HCEC 1CT (cell line): ENCODE measurements around the gene PRSS12.
"Not testable (repeated sequence)": the region's sequence is repeated elsewhere in the genome, so short reads cannot be mapped to it uniquely, and the experiment has no call there.

Experiments used
- DNase-seq: peaks from one replicate; pipeline ENCODE4 v3.0.0-alpha.2; 2017

The PRSS12 gene

GRCh38 chr4:118352843-118353533 lies at the start of gene PRSS12:
PRSS12 (minus strand) TSS chr4:118353003; CDS start chr4:118352720, 283 bp downstream.
- peak; percentile 72 for DNase-seq

DNA sequence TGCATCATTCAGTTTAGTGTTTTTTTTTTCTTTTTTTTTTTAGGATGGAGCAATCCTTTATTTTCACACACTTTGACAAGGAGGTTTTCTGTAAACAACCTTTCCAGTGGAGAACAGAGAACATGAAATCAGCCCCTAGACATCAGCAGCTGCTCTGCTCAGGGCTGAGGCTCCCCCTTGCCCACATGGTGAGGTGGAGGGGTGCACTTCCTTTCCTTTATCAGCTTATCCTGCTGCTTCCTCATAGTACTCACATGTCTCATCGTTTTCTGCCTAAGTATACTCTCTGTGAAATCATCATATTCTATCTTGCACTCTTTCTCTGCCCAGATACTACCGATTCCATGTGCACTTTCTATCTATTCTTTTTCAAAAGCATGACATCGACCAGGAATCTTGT lies 47.6 kb upstream of the PRSS12 start:
- DNase-seq: peak; percentile 22

- peak; percentile 57 for DNase-seq
Observed at GRCh38 chr4:118399883-118400282, 47.1 kb upstream of the PRSS12 start.

DNA sequence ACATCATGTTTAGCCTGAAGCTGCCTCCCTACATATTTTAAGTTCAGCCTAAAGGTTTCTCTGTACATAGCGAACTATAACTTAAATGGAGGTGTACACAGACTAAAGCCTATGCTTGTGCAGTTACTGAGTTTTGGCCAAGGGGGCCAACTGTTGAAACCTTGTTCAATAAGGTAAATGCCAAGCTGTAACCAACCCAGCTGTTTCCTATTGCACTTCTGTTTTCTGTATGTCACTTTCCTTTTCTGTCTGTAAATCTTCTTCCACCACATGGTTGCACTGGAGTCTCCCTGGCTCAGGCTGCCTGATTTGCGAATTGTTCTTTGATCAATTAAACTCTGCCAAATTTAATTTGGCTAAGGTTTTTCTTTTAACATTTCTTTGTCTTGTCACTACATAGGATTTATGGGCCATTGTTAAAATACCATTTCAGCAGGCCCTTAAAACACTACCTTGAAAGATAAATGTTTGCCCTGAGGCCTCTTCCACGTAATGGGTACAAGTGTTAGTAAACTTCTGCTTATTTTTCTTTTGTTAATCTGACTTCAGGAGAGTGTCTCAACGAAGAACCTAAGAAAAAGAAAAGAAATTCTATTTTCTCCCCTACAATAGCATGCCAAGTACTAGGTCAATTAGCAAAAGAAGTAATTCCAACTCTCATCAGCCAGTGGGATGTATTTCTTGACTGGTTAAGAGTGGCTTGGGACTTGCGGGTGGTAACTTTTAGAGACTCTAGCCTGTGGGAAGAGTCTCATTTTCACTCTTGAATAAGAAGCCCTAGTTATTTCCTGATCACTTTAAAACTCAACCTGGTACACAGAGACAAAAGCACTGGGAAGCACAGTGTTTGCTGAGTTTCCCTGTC lies 45.7 kb upstream of the PRSS12 start:
- no peak for DNase-seq

DNA sequence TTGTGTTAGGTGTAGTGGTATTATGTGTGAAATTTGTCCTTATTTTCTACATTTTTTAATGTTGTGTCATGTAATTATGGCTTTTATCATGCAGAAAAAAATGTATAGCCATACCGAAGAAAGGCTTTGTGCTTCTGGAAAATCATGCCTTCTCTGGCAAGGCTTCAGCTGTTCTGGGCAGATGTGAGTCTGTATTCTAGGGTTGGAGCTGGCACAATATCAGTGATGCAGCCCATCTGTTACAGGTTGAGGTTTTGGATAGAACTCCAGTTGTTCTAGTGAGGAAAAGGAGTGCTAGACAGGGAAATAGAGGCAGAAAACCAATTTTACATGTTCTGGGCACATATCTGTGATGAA lies 44.8 kb upstream of the PRSS12 start:
- DNase-seq: no peak

GRCh38 chr4:118396881-118397622 lies 44.2 kb upstream of the PRSS12 start:
- DNase-seq: no peak

DNA sequence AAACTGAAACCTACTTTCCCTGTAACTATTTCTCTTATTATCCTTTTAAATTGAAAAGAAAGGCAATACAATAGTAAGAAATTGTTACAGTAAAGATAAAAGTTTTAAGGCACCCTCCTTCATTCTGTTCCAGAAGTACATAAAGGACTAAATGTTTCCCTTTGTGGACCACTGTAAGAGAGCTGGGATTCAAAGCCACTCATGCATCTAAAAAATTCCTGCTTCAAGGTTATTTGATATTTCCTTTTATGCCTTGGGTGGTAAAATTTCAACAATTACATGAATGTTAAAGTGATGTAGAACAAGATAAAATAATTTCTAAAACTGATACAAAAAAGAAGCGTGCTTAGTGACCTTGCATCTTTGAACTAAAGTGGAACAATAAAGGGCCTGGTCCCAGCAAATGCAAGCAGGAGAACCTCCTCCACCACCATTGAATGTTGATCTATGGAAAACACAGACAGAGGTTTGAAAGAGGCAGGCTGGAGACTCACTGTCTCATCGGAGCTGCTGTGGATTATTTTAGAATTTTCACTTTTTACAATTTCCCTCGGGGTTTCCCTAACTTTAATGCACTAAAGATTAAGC lies 42.3 kb upstream of the PRSS12 start:
- DNase-seq: no peak

GRCh38 chr4:118392509-118392908 lies 39.7 kb upstream of the PRSS12 start:
- not testable (repeated sequence) for DNase-seq

GRCh38 chr4:118390121-118390520 lies 37.3 kb upstream of the PRSS12 start:
- DNase-seq: no peak

- peak; percentile 25 for DNase-seq
Observed at GRCh38 chr4:118389721-118390120, 36.9 kb upstream of the PRSS12 start.

GRCh38 chr4:118388606-118389005 lies 35.8 kb upstream of the PRSS12 start:
- DNase-seq: no peak

DNA sequence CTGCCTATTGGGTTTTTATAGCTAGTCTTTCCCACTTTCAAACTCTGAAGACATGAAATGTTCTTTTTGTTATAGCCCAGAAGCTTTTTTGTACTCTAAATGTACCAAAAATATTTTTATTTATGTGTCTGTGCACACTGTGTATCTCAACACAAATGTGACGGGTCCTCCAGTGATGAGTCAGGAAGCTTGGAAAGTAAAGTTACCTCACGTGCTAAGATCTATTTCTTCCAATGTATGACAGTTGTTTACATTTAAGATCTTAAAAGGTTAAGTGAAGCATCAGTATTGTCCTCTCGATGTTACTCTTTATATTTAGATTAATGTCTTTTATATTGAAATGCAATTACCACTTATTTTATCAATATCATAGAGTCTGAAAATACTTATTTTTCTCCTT lies 29.1 kb upstream of the PRSS12 start:
- peak; percentile 2 for DNase-seq

- DNase-seq: peak; percentile 70
Observed at GRCh38 chr4:118373614-118374255, 20.9 kb upstream of the PRSS12 start.

GRCh38 chr4:118372251-118372650 lies 19.4 kb upstream of the PRSS12 start:
- no peak for DNase-seq

DNA sequence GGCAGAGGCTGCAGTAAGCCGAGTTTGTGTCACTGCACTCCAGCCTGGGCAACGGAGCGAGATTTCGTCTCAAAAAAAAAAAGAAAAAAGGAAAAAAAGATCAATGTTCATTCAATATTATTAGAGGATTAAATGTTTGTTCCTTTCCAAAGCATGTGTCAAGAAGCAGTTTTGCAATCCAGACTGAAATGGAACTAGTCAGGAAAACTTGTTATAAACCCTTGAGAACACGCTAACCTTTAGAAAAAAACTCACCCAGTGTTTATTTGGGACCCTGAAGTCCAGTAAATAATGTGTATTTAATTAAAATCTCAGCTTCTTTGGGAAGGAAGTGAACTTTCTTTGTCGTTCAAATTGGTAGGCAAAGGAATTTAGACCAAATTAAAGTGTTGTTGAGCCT lies 16.4 kb upstream of the PRSS12 start:
- DNase-seq: no peak

DNA sequence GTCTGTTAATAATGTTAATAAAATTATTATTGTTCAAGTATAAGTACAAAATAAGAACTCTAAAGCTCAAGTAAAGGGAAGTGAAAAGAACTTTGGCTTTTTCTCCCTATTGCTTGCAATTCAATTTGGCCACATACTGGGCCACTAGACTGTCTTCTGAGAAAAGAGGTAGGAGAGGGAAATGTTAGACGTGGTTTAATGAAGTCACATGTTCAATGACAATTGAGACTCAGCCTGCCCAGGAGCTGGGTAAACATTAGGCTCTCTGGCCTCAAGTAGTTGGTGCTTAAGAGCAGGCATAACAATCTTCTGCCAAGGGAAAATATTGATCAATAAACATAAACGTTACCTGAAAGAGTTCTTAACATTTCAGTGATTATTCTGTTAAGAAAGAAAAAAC lies 15.1 kb upstream of the PRSS12 start:
- DNase-seq: no peak

- no peak for DNase-seq
Observed at GRCh38 chr4:118367361-118367760, 14.6 kb upstream of the PRSS12 start.

- DNase-seq: no peak
Observed at GRCh38 chr4:118363166-118363565, 10.4 kb upstream of the PRSS12 start.

- no peak for DNase-seq
Observed at GRCh38 chr4:118361192-118361591, 8.4 kb upstream of the PRSS12 start.

DNA sequence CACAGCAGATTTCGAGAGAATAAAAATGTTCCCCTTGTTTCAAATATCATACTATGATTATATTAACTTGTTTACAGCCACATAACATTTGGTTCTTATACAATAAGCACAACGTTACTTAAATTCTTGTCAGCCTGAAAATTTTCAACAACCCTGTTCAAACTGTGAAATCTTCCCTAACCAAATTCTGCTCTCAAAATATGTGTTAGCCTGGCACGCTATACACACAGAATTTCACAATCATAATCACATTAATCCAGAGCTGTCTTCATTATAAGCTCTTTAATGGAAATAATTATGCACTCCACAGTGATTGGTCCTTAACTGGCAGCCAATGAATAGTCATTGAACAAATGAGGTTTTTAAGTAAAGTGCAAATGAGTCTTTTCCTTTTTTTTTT lies 7.3 kb upstream of the PRSS12 start:
- DNase-seq: no peak

DNA sequence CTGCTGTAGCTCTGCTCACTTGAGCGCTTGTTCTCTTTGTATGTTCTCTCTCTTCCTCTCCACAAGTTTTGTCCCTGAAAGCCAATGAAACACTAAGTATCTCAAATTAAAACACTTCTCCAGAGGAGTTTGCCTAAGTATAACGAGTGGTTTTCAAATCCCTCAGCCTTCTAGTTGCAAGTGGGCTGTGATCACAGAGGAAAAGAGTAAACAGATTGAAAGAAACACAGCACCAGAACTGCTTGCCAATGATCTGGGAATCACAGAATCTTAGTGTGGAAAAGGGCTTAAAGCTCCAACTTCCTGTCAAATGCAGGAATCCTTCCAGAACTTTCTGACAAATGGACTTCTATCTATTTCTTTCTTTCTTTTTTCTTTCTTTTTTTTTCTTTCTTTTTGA lies 4.8 kb upstream of the PRSS12 start:
- no peak for DNase-seq

- DNase-seq: peak; percentile 55
Observed at GRCh38 chr4:118356731-118357130, 3.9 kb upstream of the PRSS12 start.

- DNase-seq: no peak
Observed at GRCh38 chr4:118356111-118356510, 3.3 kb upstream of the PRSS12 start.
